Endothelial cell (in vitro differentiated cells): ENCODE data around the gene ADH1B. TPM values are rescaled to one million over a fixed set of nuclear protein-coding genes. Genes with fewer than 3 reads are reported as not detected.

Source experiments
- DNase-seq: peaks from one replicate; pipeline ENCODE4 v3.0.0; 2021; ENCODE audit warnings: low spot score
- H3K27ac Mint-ChIP-seq: one replicate; pipeline ENCODE4 v1.8.0; 2021; ENCODE audit warnings: mixed read lengths, inconsistent platforms; ENCODE audit not compliant: unreplicated experiment
- H3K27me3 Mint-ChIP-seq: one replicate; pipeline ENCODE4 v1.8.0; 2021; ENCODE audit warnings: mild to moderate bottlenecking, moderate library complexity, mixed read lengths, inconsistent platforms; ENCODE audit not compliant: unreplicated experiment
- H3K36me3 Mint-ChIP-seq: one replicate; pipeline ENCODE4 v1.8.0; 2021; ENCODE audit warnings: mild to moderate bottlenecking, low read depth, mixed read lengths, inconsistent platforms; ENCODE audit not compliant: unreplicated experiment
- H3K4me1 Mint-ChIP-seq: one replicate; pipeline ENCODE4 v1.8.0; 2021; ENCODE audit warnings: mild to moderate bottlenecking, mixed read lengths, inconsistent platforms; ENCODE audit not compliant: unreplicated experiment
- H3K4me3 Mint-ChIP-seq: one replicate; pipeline ENCODE4 v1.8.0; 2021; ENCODE audit warnings: mild to moderate bottlenecking, mixed read lengths, inconsistent platforms; ENCODE audit not compliant: unreplicated experiment
- H3K9me3 Mint-ChIP-seq: one replicate; pipeline ENCODE4 v1.8.0; 2021; ENCODE audit warnings: mixed read lengths, inconsistent platforms; ENCODE audit not compliant: unreplicated experiment
- total RNA-seq: library from RNA; stranded (reverse); fragmentation: NEBNext Ultra II Directional; extraction: Animal tissue kit (Norgen Biotek cat#: 25700); gene quantifications from one replicate; pipeline ENCODE4 v1.2.1, GENCODE V29; 2021; ENCODE audit not compliant: unreplicated experiment
- TF ChIP-seq, protein P1 (sequence below): fragments of 200-600 bp; sonication (generic); IDR thresholded peaks from one replicate; pipeline ENCODE4 v1.5.0; 2021; ENCODE audit warnings: antibody characterized with exemption; ENCODE audit not compliant: unreplicated experiment

Gene ADH1B
- total RNA-seq, 1 donor from 2014 or later, result not detected

DNA sequence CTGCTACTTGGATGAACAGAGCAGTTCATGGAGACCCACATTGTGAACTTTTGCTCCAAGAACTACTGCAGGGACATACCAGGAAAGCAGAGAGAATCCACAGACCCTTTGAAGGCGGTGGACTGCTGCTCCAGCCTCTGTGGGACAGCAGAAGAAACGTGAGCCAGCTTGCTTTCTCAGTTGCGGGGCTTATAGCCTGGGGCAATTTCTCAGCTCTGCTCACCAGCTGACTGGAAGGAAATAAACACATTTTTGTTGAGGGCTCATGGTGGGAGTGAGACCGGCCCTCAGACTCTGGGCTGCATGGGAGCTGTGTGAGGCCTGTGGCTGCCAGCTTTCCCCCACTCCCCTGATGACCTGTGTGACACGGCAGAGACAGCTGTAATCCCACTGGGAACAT, 27.8 kb downstream of the ADH1B start:
- TF ChIP-seq, protein P1, sequence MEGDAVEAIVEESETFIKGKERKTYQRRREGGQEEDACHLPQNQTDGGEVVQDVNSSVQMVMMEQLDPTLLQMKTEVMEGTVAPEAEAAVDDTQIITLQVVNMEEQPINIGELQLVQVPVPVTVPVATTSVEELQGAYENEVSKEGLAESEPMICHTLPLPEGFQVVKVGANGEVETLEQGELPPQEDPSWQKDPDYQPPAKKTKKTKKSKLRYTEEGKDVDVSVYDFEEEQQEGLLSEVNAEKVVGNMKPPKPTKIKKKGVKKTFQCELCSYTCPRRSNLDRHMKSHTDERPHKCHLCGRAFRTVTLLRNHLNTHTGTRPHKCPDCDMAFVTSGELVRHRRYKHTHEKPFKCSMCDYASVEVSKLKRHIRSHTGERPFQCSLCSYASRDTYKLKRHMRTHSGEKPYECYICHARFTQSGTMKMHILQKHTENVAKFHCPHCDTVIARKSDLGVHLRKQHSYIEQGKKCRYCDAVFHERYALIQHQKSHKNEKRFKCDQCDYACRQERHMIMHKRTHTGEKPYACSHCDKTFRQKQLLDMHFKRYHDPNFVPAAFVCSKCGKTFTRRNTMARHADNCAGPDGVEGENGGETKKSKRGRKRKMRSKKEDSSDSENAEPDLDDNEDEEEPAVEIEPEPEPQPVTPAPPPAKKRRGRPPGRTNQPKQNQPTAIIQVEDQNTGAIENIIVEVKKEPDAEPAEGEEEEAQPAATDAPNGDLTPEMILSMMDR, result no peak
- H3K36me3 Mint-ChIP-seq, result no peaks in the 10 kb centered on the region
- H3K4me1 Mint-ChIP-seq, result no peaks in the 10 kb centered on the region
- no peaks in the 10 kb centered on the region for H3K9me3 Mint-ChIP-seq
- H3K4me3 Mint-ChIP-seq, result no peak overlapping the region
- no peak for DNase-seq
- H3K27me3 Mint-ChIP-seq, result no peaks in the 10 kb centered on the region
- no peak overlapping the region for H3K27ac Mint-ChIP-seq

DNA sequence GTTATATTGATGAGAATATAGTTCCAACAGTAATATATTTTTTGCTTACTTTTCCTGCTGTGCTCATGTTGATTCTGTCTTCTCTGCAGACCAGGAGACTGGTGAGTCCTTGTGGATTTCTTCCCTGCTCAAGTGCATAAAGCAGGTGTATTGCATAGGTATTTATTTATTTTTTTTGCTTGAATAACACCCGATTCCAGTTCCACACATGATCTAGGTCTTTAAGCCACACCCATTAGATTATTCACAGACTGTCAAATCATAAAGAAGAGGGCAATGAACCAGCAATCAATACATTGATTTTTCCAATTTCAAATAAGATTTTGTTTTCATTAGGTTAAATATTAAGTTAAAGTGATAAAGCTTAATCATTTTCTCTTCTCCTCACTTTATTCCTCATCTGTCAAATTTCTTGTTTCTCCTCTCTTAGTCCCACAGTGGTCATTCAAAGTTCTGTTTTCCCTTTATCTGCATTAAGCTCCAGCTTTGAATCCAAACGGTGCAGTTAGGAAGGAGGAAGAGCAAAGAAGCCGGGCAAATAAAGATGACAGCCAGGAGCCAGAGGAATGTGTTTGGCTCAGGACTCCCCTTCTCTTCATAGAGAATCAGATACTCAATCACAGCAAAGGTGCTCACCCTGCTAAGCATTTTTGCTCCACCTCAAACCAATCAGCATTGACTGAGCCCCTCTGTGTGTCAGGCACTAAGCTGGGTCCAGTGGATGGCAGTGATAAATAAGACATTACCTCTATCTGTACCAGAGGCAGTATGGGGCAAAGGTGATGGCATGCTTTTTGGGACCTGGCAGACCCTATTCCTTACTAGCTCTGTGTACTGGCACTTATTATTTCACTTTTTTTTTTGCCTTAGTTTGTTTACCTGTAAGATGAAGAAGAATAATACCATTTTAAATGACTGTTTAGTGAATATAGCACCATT, 30.1 kb downstream of the ADH1B start, which contains the start of gene ADH1A:
TSS of gene ADH1A (minus strand) at position 138 of the 939 bp plus-strand sequence. CDS start at position 67, 71 bp downstream.
- H3K27me3 Mint-ChIP-seq, result no peaks in the 10 kb centered on the region
- DNase-seq, result no peak
- TF ChIP-seq, protein P1, result no peak
- H3K9me3 Mint-ChIP-seq, result no peaks in the 10 kb centered on the region
- no peak within 1 kb of the TSS for H3K4me3 Mint-ChIP-seq
- H3K36me3 Mint-ChIP-seq, result no peaks in the 10 kb centered on the region
- no peak within 1 kb of the TSS for H3K27ac Mint-ChIP-seq
- no peaks in the 10 kb centered on the region for H3K4me1 Mint-ChIP-seq

DNA sequence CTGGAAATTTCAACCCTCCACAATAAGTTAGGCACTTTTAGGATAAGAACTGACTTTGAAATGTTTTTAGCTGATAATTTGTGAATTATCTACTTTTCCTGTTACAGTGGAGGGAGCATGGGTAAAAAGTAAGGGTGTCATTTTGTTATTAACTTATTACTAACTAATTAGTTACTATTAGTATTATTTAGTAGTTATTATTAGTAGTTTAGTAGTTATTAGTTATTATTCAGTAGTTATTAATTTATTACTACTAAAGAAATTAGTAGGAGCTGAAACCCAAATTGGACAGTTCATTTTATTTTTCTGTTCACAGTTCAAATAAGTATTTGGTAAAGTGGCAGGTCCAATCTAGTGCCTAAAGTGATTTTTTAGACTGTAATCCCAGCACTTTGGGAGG, 35.8 kb downstream of the ADH1B start:
- Mint-ChIP-seq H3K4me3 (no peak overlapping the region), H3K36me3 (no peaks in the 10 kb centered on the region), H3K27me3 (peaks cover 1% of the 10 kb centered on the region), H3K4me1 (no peaks in the 10 kb centered on the region), H3K27ac (no peak overlapping the region), H3K9me3 (no peaks in the 10 kb centered on the region)
- DNase-seq, result no peak
- TF ChIP-seq, protein P1, result no peak

DNA sequence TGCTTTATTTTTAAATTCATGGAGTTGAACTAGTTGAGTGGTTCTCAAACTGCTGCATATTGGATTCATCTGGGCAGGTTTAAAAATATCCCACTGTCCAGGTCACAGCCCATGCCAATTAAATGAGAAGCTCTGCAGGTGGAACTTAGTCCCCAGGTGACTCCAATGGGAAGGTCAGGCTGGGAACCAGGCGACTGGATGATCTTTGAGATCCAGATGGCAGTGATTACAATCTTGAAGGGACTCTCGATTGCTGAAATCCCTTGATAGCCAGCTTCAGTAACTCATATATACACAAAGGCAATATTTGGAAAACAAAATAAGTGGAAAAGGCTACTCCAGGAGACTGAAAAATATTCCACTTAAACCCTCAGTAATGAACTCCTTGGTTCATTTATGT, 38.5 kb downstream of the ADH1B start:
- H3K9me3 Mint-ChIP-seq, result no peaks in the 10 kb centered on the region
- H3K36me3 Mint-ChIP-seq, result no peaks in the 10 kb centered on the region
- H3K27me3 Mint-ChIP-seq, result peaks cover 1% of the 10 kb centered on the region
- no peak overlapping the region for H3K4me3 Mint-ChIP-seq
- TF ChIP-seq, protein P1, result no peak
- no peaks in the 10 kb centered on the region for H3K4me1 Mint-ChIP-seq
- DNase-seq, result no peak
- H3K27ac Mint-ChIP-seq, result no peak overlapping the region

DNA sequence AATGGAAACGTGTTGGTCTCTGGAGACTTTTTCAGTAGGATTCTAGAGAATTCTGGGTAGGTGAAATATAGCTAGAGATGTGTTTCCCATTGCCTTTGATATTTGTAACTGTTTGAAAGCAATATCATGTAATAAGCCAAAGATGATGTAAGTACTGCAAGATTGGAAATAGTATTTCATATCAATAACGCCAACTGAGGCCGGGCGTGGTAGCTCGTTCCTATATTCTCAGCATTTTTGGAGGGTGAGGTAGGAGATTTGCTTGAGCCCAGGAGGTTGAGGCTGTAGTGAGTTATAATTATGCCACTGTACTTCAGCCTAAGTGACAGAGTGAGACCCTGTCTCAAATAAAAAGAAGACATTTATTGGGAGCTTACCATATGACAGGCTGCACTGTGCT, 39.9 kb downstream of the ADH1B start:
- no peaks in the 10 kb centered on the region for H3K9me3 Mint-ChIP-seq
- no peak overlapping the region for H3K4me3 Mint-ChIP-seq
- no peaks in the 10 kb centered on the region for H3K4me1 Mint-ChIP-seq
- TF ChIP-seq, protein P1, result no peak
- no peaks in the 10 kb centered on the region for H3K36me3 Mint-ChIP-seq
- no peak overlapping the region for H3K27ac Mint-ChIP-seq
- peaks cover 1% of the 10 kb centered on the region for H3K27me3 Mint-ChIP-seq
- no peak for DNase-seq
